HG02840 (cell line): ENCODE data around the gene TLR1.
"Not testable (repeated sequence)": the region's sequence is repeated elsewhere in the genome, so short reads cannot be mapped to it uniquely, and the experiment has no call there.

Source experiments
- ATAC-seq: cut with Tn5 transposase; IDR thresholded peaks from one replicate; pipeline ENCODE4 v1.9.1; 2021; ENCODE audit warnings: mild to moderate bottlenecking, moderate library complexity, moderate number of reproducible peaks; ENCODE audit not compliant: unreplicated experiment, low FRiP score

Gene TLR1

GRCh38 chr4:38806251-38806650 lies 1.7 kb upstream of the TLR1 start:
- ATAC-seq = not testable (repeated sequence)

- peak; percentile 87 for ATAC-seq
Measured at GRCh38 chr4:38805530-38806145, 1.0 kb upstream of the TLR1 start.

DNA sequence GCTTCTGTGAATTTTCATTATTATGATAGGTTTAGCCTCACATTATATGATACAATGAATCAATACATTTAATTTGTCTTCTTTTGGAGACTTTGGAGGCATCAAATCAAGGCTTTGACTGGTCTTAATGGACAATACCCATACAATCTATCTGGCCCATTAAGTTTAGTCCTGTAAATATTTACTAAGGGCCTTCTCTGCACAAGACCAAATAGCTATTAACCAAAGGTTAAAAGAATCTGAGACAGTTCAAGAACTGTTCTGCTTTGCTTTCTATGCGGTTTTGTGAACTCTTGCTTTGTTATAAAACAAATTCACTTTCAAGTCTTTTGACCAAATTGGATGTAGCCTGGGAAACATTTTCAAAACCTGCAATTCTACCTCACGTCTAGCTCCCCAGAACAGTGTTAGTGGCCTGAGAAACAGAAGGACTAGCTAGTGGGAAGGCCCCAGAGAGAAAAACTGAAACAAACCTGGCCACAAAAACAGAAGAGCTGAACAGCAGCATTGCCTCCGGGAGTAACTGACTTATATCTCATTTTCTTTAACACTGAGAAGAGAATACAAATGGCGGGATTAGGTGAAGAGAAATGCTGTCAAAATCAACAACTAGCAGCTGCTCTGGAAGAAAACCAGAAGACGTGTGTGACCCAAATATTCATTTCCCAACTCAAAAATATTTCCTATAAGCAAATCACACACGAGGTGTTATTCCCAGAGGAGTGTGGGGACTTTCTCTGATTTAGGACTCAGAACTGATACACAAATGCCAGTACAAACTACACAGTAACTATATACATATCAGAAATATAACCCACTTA lies 548 bp downstream of the TLR1 start:
- peak; percentile 51 for ATAC-seq

DNA sequence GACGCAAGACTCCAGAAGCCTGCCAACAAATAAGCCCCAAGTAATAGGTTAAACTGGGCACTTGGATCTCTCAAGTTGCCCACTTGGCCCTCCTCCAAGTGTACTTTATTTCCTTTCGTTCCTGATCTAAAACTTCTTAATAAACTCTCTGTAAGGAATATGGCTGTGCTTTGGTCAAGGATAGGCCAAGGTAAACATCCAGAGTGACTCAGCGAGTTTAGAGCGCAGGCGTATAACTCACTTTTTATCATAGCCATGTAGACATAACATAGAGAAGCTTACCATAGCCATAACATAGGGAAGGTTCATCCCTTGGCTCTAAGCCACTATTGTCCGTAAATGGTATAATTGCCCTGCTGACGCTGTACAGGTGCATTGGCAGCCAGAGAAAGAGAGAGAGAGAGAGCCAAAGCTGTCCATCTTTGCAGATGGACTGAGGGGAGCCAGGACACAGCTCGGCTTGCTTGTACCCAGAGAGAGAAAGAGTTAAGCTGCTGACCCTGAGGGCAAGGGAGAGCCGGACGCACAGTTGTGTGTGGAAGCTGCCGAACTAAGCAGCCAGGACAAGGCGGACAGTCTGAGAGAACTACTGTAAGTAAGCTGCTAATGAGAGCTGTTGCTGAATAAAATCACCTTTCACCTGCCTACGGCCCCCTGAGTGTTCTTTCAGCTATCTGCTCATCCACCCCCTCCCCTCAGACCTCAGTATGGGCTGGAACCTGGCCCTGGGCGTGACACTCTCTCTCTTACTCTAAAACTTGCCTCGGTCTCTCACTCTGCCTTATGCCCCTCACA lies 1.8 kb downstream of the TLR1 start:
- no peak for ATAC-seq

DNA sequence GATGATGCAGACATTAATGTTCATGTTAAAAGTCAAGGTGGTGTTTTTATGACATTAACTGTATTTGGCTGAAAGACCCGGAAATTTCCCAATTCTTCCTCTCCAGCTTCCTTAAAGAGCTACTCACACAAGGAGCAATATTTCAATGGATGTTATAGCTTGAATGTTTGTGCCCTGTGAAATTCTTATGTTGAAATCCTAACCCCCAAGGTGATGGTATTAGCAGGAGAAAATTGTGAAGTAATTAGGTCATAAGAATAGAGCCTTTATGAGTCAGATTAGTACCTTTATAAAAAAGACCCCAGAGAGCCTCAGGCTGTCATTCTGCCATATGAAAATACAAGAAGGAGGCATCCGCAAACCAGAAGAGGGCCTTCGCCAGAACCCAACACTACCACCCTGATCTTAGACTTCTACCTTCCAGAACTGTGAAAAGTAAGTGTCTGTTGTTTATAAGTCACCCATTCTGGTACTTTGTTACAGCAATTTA lies 3.6 kb downstream of the TLR1 start:
- ATAC-seq = no peak

DNA sequence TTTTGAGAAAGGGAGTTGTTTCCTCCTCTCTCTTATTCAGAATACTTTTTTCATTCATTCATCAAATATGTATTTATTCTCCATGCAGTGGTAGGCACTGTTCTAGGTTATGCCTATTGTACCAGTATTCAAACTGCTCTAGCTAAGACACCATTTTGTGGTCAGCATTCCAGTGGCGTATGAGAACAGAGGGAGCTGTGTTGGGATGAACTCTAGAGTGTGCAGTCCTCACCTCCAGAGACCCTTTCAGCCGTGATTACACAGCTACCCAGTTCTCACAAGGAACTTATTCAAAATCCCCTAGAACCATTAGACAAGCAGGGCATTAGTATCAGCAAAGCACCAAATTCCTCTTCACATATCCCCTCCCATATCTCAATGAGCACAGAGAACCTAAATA lies 4.2 kb downstream of the TLR1 start:
- ATAC-seq = no peak

- ATAC-seq = no peak
Measured at GRCh38 chr4:38795087-38795486, 9.5 kb downstream of the TLR1 start.

- no peak for ATAC-seq
Measured at GRCh38 chr4:38794051-38794450, 10.5 kb downstream of the TLR1 start.

GRCh38 chr4:38791010-38791409 lies 13.6 kb downstream of the TLR1 start:
- ATAC-seq = no peak

- ATAC-seq = no peak
Measured at GRCh38 chr4:38788317-38788716, 16.3 kb downstream of the TLR1 start.

GRCh38 chr4:38787693-38788092 lies 16.9 kb downstream of the TLR1 start:
- no peak for ATAC-seq

GRCh38 chr4:38785901-38786402 lies 18.6 kb downstream of the TLR1 start:
- ATAC-seq = no peak

- no peak for ATAC-seq
Measured at GRCh38 chr4:38785041-38785790, 19.4 kb downstream of the TLR1 start.

GRCh38 chr4:38784141-38784540 lies 20.4 kb downstream of the TLR1 start:
- no peak for ATAC-seq

DNA sequence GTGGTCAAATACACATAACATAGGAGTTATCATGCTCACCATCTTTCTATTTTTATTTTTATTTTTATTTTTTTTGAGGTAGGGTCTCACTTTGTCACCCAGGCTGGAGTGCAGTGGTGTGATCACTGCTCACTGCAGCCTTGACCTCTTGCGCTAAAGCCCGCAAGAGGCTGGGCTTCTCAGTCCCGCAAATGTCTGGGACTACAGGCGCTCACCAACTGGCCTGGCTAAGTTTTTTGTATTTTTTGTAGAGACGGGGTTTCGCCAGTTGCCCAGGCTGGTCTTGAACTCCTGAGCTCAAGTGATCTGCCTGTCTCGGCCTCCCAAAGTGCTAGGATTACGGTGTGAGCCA lies 21.5 kb downstream of the TLR1 start:
- ATAC-seq = no peak

- peak; percentile 76 for ATAC-seq
Measured at GRCh38 chr4:38782452-38783108, 22.0 kb downstream of the TLR1 start, which contains the start of gene TLR10. Gene TLR10, minus strand, starts transcription at chr4:38782990. Its CDS starts 7,400 bp downstream, at chr4:38775590.

DNA sequence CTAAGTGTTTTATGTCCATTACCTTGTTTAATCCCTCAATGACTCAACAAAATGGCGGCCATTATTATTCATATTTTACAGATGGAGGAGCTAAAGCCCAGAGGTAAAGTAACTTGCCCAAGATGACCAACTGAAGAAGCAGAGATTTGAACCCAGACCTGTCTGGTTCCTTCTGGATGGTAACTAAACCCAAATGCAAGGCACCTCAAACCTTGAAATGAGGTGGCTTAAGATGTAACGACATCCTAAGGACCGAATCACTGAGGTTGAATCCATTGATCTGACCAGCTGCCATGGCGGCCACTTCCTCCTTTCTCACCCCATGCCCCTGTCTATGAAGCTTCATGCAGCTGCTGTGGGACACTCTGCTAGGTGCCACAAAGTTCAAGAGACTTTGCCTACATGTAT lies 22.7 kb downstream of the TLR1 start:
- no peak for ATAC-seq

GRCh38 chr4:38780833-38781484 lies 23.6 kb downstream of the TLR1 start:
- no peak for ATAC-seq

- ATAC-seq = no peak
Measured at GRCh38 chr4:38779790-38780189, 24.8 kb downstream of the TLR1 start.
